ENCODE measurements around the gene MYO7A.

Gene MYO7A

GRCh38 chr11:77166021-77166420 is 38.0 kb downstream of the MYO7A start:
- no peak for DNase-seq (ENCODE audit: low read depth)

GRCh38 chr11:77167111-77167626 is 39.1 kb downstream of the MYO7A start:
- no peak for DNase-seq (ENCODE audit: low read depth)

- DNase-seq (ENCODE audit: low read depth): no peak
Measured at GRCh38 chr11:77167791-77168190, 39.7 kb downstream of the MYO7A start.

DNA sequence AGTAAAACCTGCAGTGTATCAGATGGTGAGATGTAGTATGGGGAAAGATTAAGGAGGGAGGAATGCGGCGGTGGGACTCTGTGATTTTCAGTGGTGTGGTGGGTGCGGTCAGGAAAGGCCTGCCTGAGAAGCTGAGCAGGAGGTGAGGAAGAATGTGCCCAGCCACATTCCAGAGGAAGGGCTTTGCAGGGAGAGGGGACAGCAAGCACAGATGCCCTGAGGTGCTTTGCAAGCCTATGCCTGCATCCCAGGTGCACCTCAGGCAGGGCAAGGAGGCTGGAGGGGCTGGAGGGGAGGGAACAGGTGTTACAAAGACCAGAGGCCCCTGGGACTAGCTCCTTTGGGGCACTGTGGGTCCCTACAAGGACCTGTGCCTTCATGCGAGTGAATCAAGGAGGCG is 42.1 kb downstream of the MYO7A start:
- DNase-seq (ENCODE audit: low read depth): no peak

DNA sequence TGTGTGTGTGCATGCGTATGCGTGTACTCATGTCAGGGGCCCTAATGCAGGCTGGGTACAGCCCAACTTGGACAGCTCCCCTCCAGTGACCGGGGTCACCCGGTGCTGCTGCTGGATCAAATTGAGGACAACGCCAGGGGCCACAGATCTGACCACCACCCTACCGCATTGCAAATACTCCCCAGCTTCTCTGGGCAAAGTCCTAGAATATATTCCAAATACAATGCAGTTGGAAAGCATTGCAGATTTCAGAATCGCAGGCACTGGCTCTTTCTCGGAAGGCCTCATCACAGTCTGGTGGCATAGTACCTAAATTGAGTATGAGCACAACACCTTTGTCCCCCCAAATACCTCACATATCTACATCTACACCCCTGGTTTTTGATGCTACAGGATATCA is 43.2 kb downstream of the MYO7A start:
- DNase-seq (ENCODE audit: low read depth): no peak

GRCh38 chr11:77171885-77172665 is 44.0 kb downstream of the MYO7A start:
- no peak for DNase-seq (ENCODE audit: low read depth)

DNA sequence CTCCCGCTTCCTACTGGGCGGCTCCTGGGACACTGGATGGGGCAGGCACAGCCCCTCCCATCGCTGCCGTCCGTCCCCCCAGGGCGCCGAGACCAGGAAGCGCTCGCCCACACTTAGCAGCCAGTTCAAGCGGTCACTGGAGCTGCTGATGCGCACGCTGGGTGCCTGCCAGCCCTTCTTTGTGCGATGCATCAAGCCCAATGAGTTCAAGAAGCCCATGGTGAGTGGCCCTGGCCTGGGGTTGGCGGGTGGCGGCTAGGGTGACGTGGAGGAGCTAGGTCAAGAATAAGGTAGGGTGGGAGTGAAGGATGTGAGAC is 44.6 kb downstream of the MYO7A start:
- no peak for DNase-seq (ENCODE audit: low read depth)

- no peak for DNase-seq (ENCODE audit: low read depth)
Measured at GRCh38 chr11:77173494-77173893, 45.4 kb downstream of the MYO7A start.

GRCh38 chr11:77174559-77174958 is 46.5 kb downstream of the MYO7A start:
- DNase-seq (ENCODE audit: low read depth): no peak

GRCh38 chr11:77175021-77175842 is 47.2 kb downstream of the MYO7A start:
- DNase-seq (ENCODE audit: low read depth): no peak

DNA sequence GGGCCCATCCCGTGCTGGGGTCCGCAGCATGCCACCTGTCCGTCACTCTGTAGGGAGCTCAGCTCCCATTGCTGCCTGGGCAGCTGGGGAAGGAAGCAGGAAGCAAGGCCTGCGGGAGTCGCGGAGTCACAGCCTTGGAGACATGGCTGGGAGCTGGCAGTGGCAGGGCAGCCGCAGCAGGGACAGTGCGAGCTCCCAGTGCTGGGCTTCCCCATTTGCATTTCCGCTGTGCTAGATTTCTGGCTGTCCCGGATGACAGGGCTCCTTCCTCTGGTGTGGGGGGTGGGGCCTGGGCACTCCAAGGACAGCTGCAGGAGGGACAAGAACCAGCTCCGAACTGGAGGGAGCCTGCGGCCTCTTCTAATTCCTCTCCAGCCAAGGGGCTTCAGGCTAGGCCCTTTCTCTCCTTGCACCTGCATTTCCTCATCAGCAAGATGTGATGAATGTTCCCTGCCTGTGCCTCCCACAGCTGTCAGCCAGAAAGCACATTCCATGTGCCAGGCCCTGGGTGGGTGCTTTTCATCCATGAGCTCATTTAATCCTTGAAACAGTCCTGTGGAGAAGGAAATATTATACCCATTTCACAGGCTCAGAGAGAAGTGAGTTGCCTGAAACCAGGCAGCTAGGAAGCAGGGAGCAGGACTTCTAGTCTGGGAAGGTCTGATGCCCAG is 48.0 kb downstream of the MYO7A start:
- no peak for DNase-seq (ENCODE audit: low read depth)

GRCh38 chr11:77176996-77177395 is 49.0 kb downstream of the MYO7A start:
- no peak for DNase-seq (ENCODE audit: low read depth)

GRCh38 chr11:77178150-77178549 is 50.1 kb downstream of the MYO7A start:
- no peak for DNase-seq (ENCODE audit: low read depth)

GRCh38 chr11:77179048-77179447 is 51.0 kb downstream of the MYO7A start:
- DNase-seq (ENCODE audit: low read depth): no peak

DNA sequence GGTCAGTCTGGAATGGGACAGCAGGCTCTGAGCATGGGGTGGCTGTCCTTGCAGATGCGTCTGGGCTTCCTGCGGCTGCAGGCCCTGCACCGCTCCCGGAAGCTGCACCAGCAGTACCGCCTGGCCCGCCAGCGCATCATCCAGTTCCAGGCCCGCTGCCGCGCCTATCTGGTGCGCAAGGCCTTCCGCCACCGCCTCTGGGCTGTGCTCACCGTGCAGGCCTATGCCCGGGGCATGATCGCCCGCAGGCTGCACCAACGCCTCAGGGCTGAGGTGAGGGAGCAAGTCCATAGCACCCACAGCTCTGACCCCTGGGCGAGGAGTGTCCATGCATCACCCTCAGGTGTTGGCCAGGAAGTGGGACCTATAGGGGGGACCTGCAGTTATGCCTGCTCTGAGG is 51.6 kb downstream of the MYO7A start:
- DNase-seq (ENCODE audit: low read depth): no peak

DNA sequence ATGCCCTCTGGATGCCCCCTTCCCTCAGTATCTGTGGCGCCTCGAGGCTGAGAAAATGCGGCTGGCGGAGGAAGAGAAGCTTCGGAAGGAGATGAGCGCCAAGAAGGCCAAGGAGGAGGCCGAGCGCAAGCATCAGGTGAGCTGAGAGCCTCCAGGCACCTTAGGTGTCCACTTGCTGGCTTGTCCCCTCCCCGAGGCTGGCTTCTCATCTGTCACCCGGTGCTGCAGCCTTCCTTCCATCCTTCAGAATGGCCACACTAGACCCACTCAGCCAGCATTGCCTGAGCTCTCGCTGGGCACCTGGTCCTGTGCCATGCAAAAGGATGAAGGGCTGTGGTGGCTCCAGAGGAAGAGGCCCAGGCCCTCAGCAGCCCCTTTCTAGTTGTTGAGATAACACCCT is 52.3 kb downstream of the MYO7A start:
- DNase-seq (ENCODE audit: low read depth): no peak

DNA sequence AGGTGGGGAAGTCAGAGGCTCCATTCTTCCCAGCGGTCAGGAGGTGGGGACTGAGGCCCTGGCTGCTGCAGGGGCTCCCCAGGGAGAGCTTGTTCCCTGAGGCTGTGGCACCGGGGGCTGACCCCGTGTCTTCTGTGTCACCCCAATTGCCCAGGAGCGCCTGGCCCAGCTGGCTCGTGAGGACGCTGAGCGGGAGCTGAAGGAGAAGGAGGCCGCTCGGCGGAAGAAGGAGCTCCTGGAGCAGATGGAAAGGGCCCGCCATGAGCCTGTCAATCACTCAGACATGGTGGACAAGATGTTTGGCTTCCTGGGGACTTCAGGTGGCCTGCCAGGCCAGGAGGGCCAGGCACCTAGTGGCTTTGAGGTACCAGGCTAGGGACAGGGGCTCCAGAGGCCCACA is 53.2 kb downstream of the MYO7A start:
- DNase-seq (ENCODE audit: low read depth): no peak

DNA sequence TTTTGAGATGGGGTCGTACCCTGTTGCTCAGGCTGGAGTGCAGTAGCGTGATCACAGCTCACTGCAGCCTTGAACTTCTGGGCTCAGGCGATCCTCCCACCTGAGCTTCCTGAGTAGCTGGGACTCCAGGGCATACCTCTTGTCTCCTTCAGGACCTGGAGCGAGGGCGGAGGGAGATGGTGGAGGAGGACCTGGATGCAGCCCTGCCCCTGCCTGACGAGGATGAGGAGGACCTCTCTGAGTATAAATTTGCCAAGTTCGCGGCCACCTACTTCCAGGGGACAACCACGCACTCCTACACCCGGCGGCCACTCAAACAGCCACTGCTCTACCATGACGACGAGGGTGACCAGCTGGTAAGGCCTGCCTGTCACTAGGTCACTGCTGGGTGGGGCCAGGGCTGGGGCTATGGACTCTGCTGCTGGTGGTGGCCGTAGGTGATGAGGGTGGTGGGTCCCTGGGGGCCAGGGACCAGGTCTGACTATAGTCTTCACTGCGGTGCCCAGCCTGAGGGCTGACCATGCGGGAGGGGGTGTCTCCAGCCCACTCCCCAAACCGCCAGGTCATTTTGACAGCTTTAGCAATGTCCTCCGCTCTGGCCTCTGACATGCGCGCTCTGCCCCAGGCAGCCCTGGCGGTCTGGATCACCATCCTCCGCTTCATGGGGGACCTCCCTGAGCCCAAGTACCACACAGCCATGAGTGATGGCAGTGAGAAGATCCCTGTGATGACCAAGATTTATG is 53.9 kb downstream of the MYO7A start:
- DNase-seq (ENCODE audit: low read depth): no peak

DNA sequence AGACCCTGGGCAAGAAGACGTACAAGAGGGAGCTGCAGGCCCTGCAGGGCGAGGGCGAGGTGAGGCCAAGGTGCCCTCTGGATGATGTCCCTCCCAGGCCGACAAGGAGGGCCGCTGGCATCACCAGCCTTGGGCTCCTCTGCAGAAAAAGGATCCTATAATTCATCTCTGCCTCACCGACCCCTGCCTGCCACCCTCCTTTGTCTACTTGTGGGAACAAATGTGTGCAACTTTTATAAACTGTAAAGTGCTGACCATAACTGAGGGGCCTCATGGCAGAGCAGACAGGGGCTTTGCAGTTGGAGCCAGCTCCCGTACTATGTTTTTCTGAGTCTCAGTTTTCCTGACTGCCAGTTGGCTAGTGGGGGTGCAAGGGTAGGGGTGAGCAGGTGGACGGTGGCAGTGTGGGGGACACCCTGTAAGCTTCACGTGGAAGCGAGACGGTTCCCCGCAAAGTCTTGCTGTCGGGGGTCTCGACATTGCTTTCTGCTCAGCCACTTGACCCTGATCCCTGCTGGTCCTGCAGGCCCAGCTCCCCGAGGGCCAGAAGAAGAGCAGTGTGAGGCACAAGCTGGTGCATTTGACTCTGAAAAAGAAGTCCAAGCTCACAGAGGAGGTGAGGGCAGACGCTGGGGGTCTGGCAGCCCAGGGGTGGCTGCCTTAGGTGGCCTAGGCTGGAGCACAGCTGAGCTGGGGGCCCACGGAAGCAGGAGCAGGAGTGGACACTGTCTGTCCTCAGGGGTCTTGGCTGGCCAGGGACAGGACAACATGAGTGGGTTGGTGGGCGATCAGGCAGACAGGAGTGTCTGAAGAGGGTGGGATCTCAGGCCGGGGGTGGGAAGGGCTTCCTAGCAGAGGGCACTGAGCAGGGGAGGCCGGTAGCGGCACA is 54.7 kb downstream of the MYO7A start:
- DNase-seq (ENCODE audit: low read depth): no peak

GRCh38 chr11:77183431-77183984 is 55.5 kb downstream of the MYO7A start:
- DNase-seq (ENCODE audit: low read depth): no peak

Measured in stimulated activated CD4-positive, alpha-beta T cell treated with anti-CD3 and anti-CD28 coated beads, Interleukin-2, amount 100 ng/mL, for 4 hours (primary cell).